Ectodermal cell (in vitro differentiated cells): ENCODE measurements around the gene MVP.
"Not testable (repeated sequence)": the region's sequence is repeated elsewhere in the genome, so short reads cannot be mapped to it uniquely, and the experiment has no call there.

Source experiments
- H3K27ac ChIP-seq: 2 replicates; pipeline ENCODE4 v1.7.0; 2013; ENCODE audit warnings: mild to moderate bottlenecking, low read depth, low read length; ENCODE audit not compliant: insufficient read depth, poor library complexity, severe bottlenecking
- H3K27me3 ChIP-seq: 2 replicates; pipeline ENCODE4 v1.7.0; 2013; ENCODE audit warnings: mild to moderate bottlenecking, low read length; ENCODE audit not compliant: insufficient read depth, control insufficient read depth, poor library complexity, severe bottlenecking
- H3K36me3 ChIP-seq: one replicate; pipeline ENCODE4 v1.7.0; 2013; ENCODE audit warnings: low read length; ENCODE audit not compliant: control insufficient read depth, insufficient read depth
- H3K4me1 ChIP-seq: one replicate; pipeline ENCODE4 v1.7.0; 2013; ENCODE audit warnings: low read length; ENCODE audit not compliant: control insufficient read depth, insufficient read depth
- H3K4me3 ChIP-seq: 2 replicates; pipeline ENCODE4 v1.7.0; 2013; ENCODE audit warnings: low read depth, low read length, control low read depth; ENCODE audit not compliant: insufficient read depth
- H3K9me3 ChIP-seq: 2 replicates; pipeline ENCODE4 v1.7.0; 2013; ENCODE audit warnings: mild to moderate bottlenecking, low read length, moderate library complexity; ENCODE audit not compliant: control insufficient read depth
- WGBS, 2 experiments: methylation state at CpG; one replicate each; pipeline ENCODE4 v1.1.7; 2013; ENCODE audit warnings: missing lambda C conversion rate in 2 of 2; 5-methylcytosine and 5-hydroxymethylcytosine counted together

The MVP gene

DNA sequence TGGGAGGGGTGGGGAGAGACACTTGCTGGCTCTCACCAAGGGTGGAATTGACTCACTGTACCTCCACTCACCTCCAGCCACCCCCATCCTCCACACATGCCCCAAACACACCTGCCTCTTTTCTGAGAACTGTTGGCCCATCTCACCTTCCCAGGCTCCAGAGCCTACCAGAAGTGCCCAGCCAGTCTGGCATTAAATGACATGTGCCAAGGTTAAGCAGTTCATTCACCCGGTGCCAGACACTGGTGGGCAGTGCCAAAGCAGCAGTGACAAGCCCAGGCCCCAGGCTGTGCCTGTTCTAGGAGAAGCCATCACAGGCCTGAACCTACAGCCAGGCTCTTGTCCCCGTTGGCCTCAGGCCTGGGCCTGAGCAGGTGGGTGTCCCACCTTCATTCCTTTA lies 11.2 kb downstream of the MVP start:
- no peaks in the 10 kb centered on the region for H3K4me1 ChIP-seq
- no peaks in the 10 kb centered on the region for H3K36me3 ChIP-seq
- H3K4me3 ChIP-seq: no peak overlapping the region
- H3K27me3 ChIP-seq: no peaks in the 10 kb centered on the region
- H3K27ac ChIP-seq: no peak overlapping the region
- 84 to 98% methylated on average over 2 of the region's 2 CpGs for whole genome bisulfite sequencing, 2 experiments
- no peaks in the 10 kb centered on the region for H3K9me3 ChIP-seq

GRCh38 chr16:29833219-29833618 lies 13.0 kb downstream of the MVP start:
- H3K27ac ChIP-seq, H3K4me1 ChIP-seq, H3K36me3 ChIP-seq, H3K9me3 ChIP-seq, H3K27me3 ChIP-seq, H3K4me3 ChIP-seq: not testable (repeated sequence)
- 83 to 96% methylated on average over 4 of the region's 4 CpGs for WGBS, 2 experiments

GRCh38 chr16:29834079-29834478 lies 13.8 kb downstream of the MVP start:
- Histone ChIP-seq H3K4me3 (no peak overlapping the region), H3K36me3 (no peaks in the 10 kb centered on the region), H3K27ac (no peak overlapping the region), H3K27me3 (no peaks in the 10 kb centered on the region), H3K4me1 (no peaks in the 10 kb centered on the region), H3K9me3 (no peaks in the 10 kb centered on the region)
- WGBS, 2 experiments: 89 to 91% methylated on average over 5 of the region's 5 CpGs

DNA sequence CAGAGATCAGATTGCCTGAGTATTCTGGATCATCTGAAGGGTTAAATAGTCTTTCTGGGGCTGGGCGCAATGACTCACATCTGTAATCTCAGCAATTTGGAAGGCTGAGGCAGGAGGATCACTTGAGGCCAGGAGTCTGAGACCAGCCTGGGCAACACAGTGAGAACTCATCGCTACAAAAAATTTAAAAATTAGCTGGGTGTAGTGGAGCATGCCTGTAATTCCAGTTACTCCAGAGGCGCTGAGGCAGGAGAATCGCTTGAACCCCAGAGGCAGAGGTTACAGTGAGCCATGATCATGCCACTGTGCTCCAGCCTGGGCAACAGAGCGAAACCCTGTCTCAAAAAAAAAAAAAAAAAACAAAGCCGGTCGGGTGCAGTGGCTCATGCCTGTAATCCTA lies 15.7 kb downstream of the MVP start:
- Histone ChIP-seq H3K36me3 (no peaks in the 10 kb centered on the region), H3K27ac (no peak overlapping the region), H3K27me3 (no peaks in the 10 kb centered on the region), H3K4me3 (no peak overlapping the region), H3K4me1 (no peaks in the 10 kb centered on the region), H3K9me3 (no peaks in the 10 kb centered on the region)
- 93 to 94% methylated on average over 7 of the region's 7 CpGs for WGBS, 2 experiments

DNA sequence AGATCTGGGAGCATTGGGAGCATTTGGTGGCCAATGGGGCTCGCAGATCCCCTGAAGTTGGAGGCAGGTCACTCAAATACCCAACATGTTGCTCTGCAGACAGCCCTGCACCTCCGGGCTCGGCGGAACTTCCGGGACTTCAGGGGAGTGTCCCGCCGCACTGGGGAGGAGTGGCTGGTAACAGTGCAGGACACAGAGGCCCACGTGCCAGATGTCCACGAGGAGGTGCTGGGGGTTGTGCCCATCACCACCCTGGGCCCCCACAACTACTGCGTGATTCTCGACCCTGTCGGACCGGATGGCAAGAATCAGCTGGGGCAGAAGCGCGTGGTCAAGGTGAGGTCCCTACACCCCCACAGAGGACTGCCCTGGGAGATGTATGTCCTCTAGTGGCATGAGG lies 16.4 kb downstream of the MVP start:
- WGBS, 2 experiments: 88 to 92% methylated on average over 15 of the region's 15 CpGs
- H3K36me3 ChIP-seq: no peaks in the 10 kb centered on the region

GRCh38 chr16:29837841-29838240 lies 17.6 kb downstream of the MVP start:
- H3K27ac ChIP-seq: no peak overlapping the region
- 89 to 92% methylated on average over 5 of the region's 5 CpGs for WGBS, 2 experiments

More for the DNA sequence above, 16.4 kb downstream of the MVP start:
- Histone ChIP-seq H3K9me3 (no peaks in the 10 kb centered on the region), H3K4me1 (no peaks in the 10 kb centered on the region), H3K27ac (no peak overlapping the region), H3K27me3 (no peaks in the 10 kb centered on the region), H3K4me3 (no peak overlapping the region)

GRCh38 chr16:29839822-29840221 lies 19.6 kb downstream of the MVP start:
- Histone ChIP-seq H3K4me3 (no peak overlapping the region), H3K27ac (no peak overlapping the region), H3K4me1 (no peaks in the 10 kb centered on the region), H3K27me3 (no peaks in the 10 kb centered on the region), H3K36me3 (no peaks in the 10 kb centered on the region), H3K9me3 (no peaks in the 10 kb centered on the region)
- WGBS, 2 experiments: 90 to 95% methylated on average over 6 of the region's 6 CpGs

More at GRCh38 chr16:29837841-29838240, 17.6 kb downstream of the MVP start:
- Histone ChIP-seq H3K4me3 (no peak overlapping the region), H3K36me3 (no peaks in the 10 kb centered on the region), H3K27me3 (no peaks in the 10 kb centered on the region), H3K9me3 (no peaks in the 10 kb centered on the region), H3K4me1 (no peaks in the 10 kb centered on the region)

GRCh38 chr16:29840240-29840639 lies 20.0 kb downstream of the MVP start:
- Histone ChIP-seq H3K4me3 (no peak overlapping the region), H3K4me1 (no peaks in the 10 kb centered on the region), H3K27me3 (no peaks in the 10 kb centered on the region), H3K9me3 (no peaks in the 10 kb centered on the region), H3K27ac (no peak overlapping the region), H3K36me3 (no peaks in the 10 kb centered on the region)
- 89 to 91% methylated on average over 10 of the region's 10 CpGs for WGBS, 2 experiments

DNA sequence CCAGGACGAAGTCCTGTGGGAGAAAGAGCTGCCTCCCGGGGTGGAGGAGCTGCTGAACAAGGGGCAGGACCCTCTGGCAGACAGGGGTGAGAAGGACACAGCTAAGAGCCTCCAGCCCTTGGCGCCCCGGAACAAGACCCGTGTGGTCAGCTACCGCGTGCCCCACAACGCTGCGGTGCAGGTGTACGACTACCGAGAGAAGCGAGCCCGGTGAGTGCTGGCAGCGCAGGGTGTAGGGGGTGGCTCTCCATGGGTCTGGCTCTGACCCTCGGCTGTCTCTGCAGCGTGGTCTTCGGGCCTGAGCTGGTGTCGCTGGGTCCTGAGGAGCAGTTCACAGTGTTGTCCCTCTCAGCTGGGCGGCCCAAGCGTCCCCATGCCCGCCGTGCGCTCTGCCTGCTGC lies 21.4 kb downstream of the MVP start:
- Histone ChIP-seq H3K36me3 (no peaks in the 10 kb centered on the region), H3K4me1 (no peaks in the 10 kb centered on the region), H3K9me3 (no peaks in the 10 kb centered on the region), H3K27ac (no peak overlapping the region), H3K4me3 (no peak overlapping the region), H3K27me3 (no peaks in the 10 kb centered on the region)
- 95% methylated on average over 23 of the region's 23 CpGs for WGBS, 2 experiments

DNA sequence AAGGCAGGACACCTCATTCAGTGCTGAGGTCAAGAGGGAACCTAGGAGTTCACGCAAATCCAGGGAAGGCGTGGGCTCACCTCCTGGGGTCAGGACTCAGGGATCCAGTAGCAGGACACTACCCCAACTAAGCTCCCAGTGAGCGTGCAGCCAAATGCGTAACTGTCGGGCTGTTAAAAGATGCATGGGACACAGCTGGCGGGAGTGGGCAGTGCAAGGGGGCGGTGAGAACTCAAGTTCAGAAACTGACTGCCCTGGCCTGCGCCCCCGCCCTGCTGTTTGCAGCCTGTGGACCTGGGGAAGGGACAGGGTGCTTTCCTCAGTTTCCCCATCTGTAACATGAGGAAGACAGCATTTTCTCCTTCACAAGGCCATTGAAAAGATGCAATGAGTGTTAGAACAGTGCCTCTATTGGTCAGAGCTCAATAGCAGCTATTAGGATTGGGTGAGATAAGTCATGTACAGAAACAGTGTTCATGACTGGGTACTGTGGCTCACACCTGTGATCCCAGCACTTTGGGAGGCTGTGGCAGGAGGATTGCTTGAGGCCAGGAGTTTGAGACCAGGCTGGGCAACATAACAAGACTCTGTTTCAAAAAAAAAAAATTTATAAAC lies 22.6 kb downstream of the MVP start:
- no peak overlapping the region for H3K4me3 ChIP-seq
- 93 to 95% methylated on average over 9 of the region's 9 CpGs for WGBS, 2 experiments
- H3K4me1 ChIP-seq: no peaks in the 10 kb centered on the region
- H3K27ac ChIP-seq: no peak overlapping the region
- H3K9me3 ChIP-seq: no peaks in the 10 kb centered on the region
- no peaks in the 10 kb centered on the region for H3K27me3 ChIP-seq
- no peaks in the 10 kb centered on the region for H3K36me3 ChIP-seq

DNA sequence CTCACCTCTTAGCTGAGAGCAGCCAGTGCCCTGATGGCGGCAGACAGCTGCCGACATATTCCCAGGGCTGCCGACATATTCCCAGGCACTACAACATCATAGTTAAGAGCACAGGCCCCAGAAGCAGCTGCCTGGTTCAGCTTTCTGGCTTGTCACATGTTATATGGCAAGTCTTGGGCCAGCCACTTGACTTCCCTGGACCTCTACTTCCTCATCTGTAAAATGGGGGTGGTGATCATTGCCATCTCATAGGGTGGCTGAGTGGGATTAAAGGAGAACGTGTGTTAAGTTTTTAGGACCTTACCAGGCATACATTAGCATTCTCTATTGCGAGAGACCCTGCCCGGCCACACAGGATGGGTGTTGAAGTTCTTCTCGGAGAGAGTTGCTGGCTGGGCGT lies 23.7 kb downstream of the MVP start:
- H3K4me3 ChIP-seq: no peak overlapping the region
- no peak overlapping the region for H3K27ac ChIP-seq
- no peaks in the 10 kb centered on the region for H3K27me3 ChIP-seq
- H3K4me1 ChIP-seq: no peaks in the 10 kb centered on the region
- WGBS, 2 experiments: 92 to 94% methylated on average over 8 of the region's 8 CpGs
- H3K9me3 ChIP-seq: no peaks in the 10 kb centered on the region
- no peaks in the 10 kb centered on the region for H3K36me3 ChIP-seq
